GM21381 (cell line): ENCODE data around the gene FCGR3B.
"Not testable (repeated sequence)": the region's sequence is repeated elsewhere in the genome, so short reads cannot be mapped to it uniquely, and the experiment has no call there.

Experiments used
- ATAC-seq: cut with Tn5 transposase; IDR thresholded peaks from one replicate; pipeline ENCODE4 v1.9.1; 2021; ENCODE audit warnings: mild to moderate bottlenecking, moderate library complexity; ENCODE audit not compliant: unreplicated experiment

FCGR3B gene

GRCh38 chr1:161631076-161631475 is at the start of gene FCGR3B:
Gene FCGR3B (minus strand): TSS chr1:161631176. CDS start chr1:161631094, 82 bp downstream.
- no peak for ATAC-seq

GRCh38 chr1:161678500-161678899 is 47.5 kb upstream of the FCGR3B start:
- ATAC-seq: no peak

GRCh38 chr1:161676958-161677689 is 46.1 kb upstream of the FCGR3B start:
- ATAC-seq: no peak

GRCh38 chr1:161676441-161676840 is 45.5 kb upstream of the FCGR3B start:
- ATAC-seq: no peak

GRCh38 chr1:161674908-161675307 is 43.9 kb upstream of the FCGR3B start:
- ATAC-seq: not testable (repeated sequence)

GRCh38 chr1:161674447-161674846 is 43.5 kb upstream of the FCGR3B start:
- not testable (repeated sequence) for ATAC-seq

GRCh38 chr1:161673437-161673836 is 42.5 kb upstream of the FCGR3B start:
- ATAC-seq: not testable (repeated sequence)

GRCh38 chr1:161671045-161672020 is 40.4 kb upstream of the FCGR3B start:
- not testable (repeated sequence) for ATAC-seq

GRCh38 chr1:161664689-161665088 is 33.7 kb upstream of the FCGR3B start:
- ATAC-seq: not testable (repeated sequence)

- peak; percentile 10 for ATAC-seq
Observed at GRCh38 chr1:161663569-161663968, 32.6 kb upstream of the FCGR3B start.

GRCh38 chr1:161662684-161663339 is 31.8 kb upstream of the FCGR3B start, which contains the start of gene FCGR2B:
Gene FCGR2B (plus strand): TSS chr1:161663143. CDS start chr1:161663242, 99 bp downstream.
- ATAC-seq: peak; percentile 73

- not testable (repeated sequence) for ATAC-seq
Observed at GRCh38 chr1:161661660-161662311, 30.8 kb upstream of the FCGR3B start.

- not testable (repeated sequence) for ATAC-seq
Observed at GRCh38 chr1:161658524-161658923, 27.5 kb upstream of the FCGR3B start.

GRCh38 chr1:161653971-161654370 is 23.0 kb upstream of the FCGR3B start:
- ATAC-seq: not testable (repeated sequence)

GRCh38 chr1:161653541-161653940 is 22.6 kb upstream of the FCGR3B start:
- not testable (repeated sequence) for ATAC-seq

- not testable (repeated sequence) for ATAC-seq
Observed at GRCh38 chr1:161647507-161648360, 16.8 kb upstream of the FCGR3B start.

- ATAC-seq: not testable (repeated sequence)
Observed at GRCh38 chr1:161644855-161645254, 13.9 kb upstream of the FCGR3B start.

- not testable (repeated sequence) for ATAC-seq
Observed at GRCh38 chr1:161643481-161644208, 12.7 kb upstream of the FCGR3B start.

- ATAC-seq: not testable (repeated sequence)
Observed at GRCh38 chr1:161642697-161643096, 11.7 kb upstream of the FCGR3B start.
